SU-DHL-6 (cell line): ENCODE data around the gene PCDHGA7.
A peak's percentile ranks its signal among the peaks of the same experiment; 100 is the strongest.

Experiments used
- H2AFZ ChIP-seq: fragments of 200-600 bp; sonication (generic); 2 replicates; pipeline ENCODE4 v1.6.1; 2014; ENCODE audit warnings: low read depth, mild to moderate bottlenecking, moderate library complexity, mixed read lengths, antibody characterized with exemption, low read length; ENCODE audit not compliant: severe bottlenecking
- H3F3A ChIP-seq: fragments of 200-600 bp; shearing (Covaris generic); 2 replicates; pipeline ENCODE4 v1.6.0; 2016; ENCODE audit warnings: antibody characterized with exemption, mild to moderate bottlenecking; ENCODE audit not compliant: insufficient read depth
- H3K27ac ChIP-seq: fragments of 200-600 bp; sonication (generic); 2 replicates; pipeline ENCODE4 v1.5.1; 2016; ENCODE audit warnings: low read depth, mild to moderate bottlenecking, low read length, moderate library complexity, mixed read lengths
- H3K27me3 ChIP-seq: fragments of 200-600 bp; sonication (generic), shearing (Covaris generic); 2 replicates; pipeline ENCODE4 v1.6.0; 2014; ENCODE audit warnings: mild to moderate bottlenecking, low read length
- H3K36me3 ChIP-seq: fragments of 200-600 bp; sonication (generic); 2 replicates; pipeline ENCODE4 v1.6.1; 2014; ENCODE audit warnings: mild to moderate bottlenecking, low read length, mixed read lengths
- H3K4me2 ChIP-seq: fragments of 300-600, 200-600 bp; shearing (Covaris generic), sonication (generic); 2 replicates; pipeline ENCODE4 v1.6.0; 2014; ENCODE audit warnings: low read length, low read depth, mild to moderate bottlenecking; ENCODE audit not compliant: poor library complexity, severe bottlenecking
- H3K4me3 ChIP-seq: fragments of 200-600 bp; sonication (generic); 2 replicates; pipeline ENCODE4 v1.5.1; 2014; ENCODE audit warnings: antibody characterized with exemption, low read length, mild to moderate bottlenecking, mixed read lengths; ENCODE audit not compliant: insufficient read depth, poor library complexity, severe bottlenecking
- H3K79me2 ChIP-seq: fragments of 200-600 bp; sonication (generic); 2 replicates; pipeline ENCODE4 v1.6.1; 2014; ENCODE audit warnings: mild to moderate bottlenecking, low read length, moderate library complexity; ENCODE audit not compliant: insufficient read depth
- H3K9ac ChIP-seq: fragments of 200-600 bp; sonication (generic); 2 replicates; pipeline ENCODE4 v1.7.0; 2014; ENCODE audit warnings: mild to moderate bottlenecking, low read length
- H3K9me2 ChIP-seq: fragments of 200-600 bp; sonication (generic); replicated peaks from 2 replicates; pipeline ENCODE4 v1.6.1; 2014; ENCODE audit warnings: low read length; ENCODE audit not compliant: insufficient read depth
- H3K9me3 ChIP-seq: fragments of 200-600 bp; sonication (generic); 2 replicates; pipeline ENCODE4 v1.6.1; 2014; ENCODE audit warnings: low read length, mixed read lengths; ENCODE audit not compliant: insufficient read depth
- H4K20me1 ChIP-seq: fragments of 200-600 bp; sonication (generic); 2 replicates; pipeline ENCODE4 v1.6.1; 2014; ENCODE audit warnings: low read depth, mild to moderate bottlenecking, antibody characterized with exemption, low read length, moderate library complexity, mixed read lengths
- EZH2phosphoT487 ChIP-seq: fragments of 200-600 bp; sonication (generic), shearing (Covaris generic); conservative IDR thresholded peaks from 2 replicates; pipeline ENCODE4 v1.6.1; 2018; ENCODE audit warnings: mild to moderate bottlenecking, antibody characterized with exemption, low read length, moderate library complexity, mixed read lengths
- TF ChIP-seq, protein P1 (sequence below): fragments of 200-600 bp; sonication (generic); IDR thresholded peaks from one replicate; pipeline ENCODE4 v1.5.1; 2017; ENCODE audit warnings: antibody characterized with exemption, mild to moderate bottlenecking, low read length, moderate library complexity; ENCODE audit not compliant: insufficient read depth, poor library complexity, severe bottlenecking

The PCDHGA7 gene

DNA sequence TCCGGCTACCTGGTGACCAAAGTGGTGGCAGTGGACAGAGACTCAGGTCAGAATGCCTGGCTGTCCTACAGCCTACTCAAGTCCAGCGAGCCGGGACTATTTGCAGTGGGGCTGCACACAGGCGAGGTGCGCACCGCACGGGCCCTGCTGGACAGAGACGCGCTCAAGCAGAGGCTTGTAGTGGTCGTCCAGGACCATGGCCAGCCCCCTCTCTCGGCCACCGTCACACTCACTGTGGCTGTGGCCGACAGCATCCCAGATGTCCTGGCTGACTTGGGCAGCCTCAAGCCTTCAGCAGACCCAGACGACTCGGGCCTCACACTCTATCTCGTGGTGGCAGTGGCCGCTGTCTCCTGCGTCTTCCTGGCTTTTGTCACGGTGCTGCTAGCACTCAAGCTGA lies 25.6 kb upstream of the PCDHGA7 start:
- TF ChIP-seq, protein P1, sequence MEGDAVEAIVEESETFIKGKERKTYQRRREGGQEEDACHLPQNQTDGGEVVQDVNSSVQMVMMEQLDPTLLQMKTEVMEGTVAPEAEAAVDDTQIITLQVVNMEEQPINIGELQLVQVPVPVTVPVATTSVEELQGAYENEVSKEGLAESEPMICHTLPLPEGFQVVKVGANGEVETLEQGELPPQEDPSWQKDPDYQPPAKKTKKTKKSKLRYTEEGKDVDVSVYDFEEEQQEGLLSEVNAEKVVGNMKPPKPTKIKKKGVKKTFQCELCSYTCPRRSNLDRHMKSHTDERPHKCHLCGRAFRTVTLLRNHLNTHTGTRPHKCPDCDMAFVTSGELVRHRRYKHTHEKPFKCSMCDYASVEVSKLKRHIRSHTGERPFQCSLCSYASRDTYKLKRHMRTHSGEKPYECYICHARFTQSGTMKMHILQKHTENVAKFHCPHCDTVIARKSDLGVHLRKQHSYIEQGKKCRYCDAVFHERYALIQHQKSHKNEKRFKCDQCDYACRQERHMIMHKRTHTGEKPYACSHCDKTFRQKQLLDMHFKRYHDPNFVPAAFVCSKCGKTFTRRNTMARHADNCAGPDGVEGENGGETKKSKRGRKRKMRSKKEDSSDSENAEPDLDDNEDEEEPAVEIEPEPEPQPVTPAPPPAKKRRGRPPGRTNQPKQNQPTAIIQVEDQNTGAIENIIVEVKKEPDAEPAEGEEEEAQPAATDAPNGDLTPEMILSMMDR = no peak
- no peak for TF ChIP-seq EZH2phosphoT487
- no peaks in the 10 kb centered on the region; the same call in 1 of the 2 replicates for H3K36me3 ChIP-seq
- no peaks in the 10 kb centered on the region for H3K9me2 ChIP-seq
- no peak overlapping the region for H2AFZ ChIP-seq
- H3K27ac ChIP-seq = no peak overlapping the region
- no peaks in the 10 kb centered on the region for H3K27me3 ChIP-seq
- peaks cover 11% of the 10 kb centered on the region; the same call in 1 of the 2 replicates for H3K9me3 ChIP-seq
- no peaks in the 10 kb centered on the region for H3K79me2 ChIP-seq
- no peak overlapping the region for H3K9ac ChIP-seq
- H3K4me2 ChIP-seq = no peak overlapping the region
- H3K4me3 ChIP-seq = no peak overlapping the region
- H4K20me1 ChIP-seq = no peaks in the 10 kb centered on the region
- H3F3A ChIP-seq = 0 out of 2 replicates have a peak, but pooled peaks cover 5% of the 10 kb centered on the region

DNA sequence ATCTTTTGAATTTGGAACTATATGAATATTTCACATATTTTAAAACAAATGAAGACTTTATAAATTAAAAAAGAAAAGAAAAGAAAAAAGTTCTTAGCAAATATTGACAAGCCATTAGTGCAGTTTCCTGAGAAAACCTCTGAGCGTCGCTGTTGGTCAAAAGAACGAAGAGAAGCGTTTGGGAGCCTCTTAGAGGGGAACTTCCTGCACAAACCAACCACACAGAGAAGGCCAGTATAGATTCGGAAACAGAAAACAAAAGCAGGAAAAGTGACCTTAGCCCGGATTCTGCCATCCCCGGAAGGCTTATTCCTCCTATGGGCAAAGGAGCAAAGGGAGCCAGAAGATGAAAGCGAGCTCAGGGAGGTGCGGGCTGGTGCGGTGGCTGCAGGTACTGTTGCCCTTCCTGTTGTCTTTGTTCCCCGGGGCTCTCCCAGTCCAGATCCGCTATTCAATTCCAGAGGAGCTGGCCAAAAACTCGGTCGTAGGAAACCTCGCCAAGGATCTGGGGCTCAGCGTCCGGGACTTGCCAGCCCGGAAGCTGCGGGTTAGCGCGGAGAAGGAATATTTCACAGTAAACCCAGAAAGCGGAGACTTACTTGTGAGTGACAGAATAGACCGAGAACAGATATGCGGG lies 22.6 kb upstream of the PCDHGA7 start, which contains the start of gene PCDHGB2:
Gene PCDHGB2 (plus strand): TSS at position 205 of the 637 bp plus-strand sequence. CDS start 142 bp downstream, at position 347.
- Histone ChIP-seq H3K79me2 (no peaks in the 10 kb centered on the region), H3K9ac (peak within 1 kb of the TSS; percentile 58), H3K27ac (0 out of 2 replicates have a peak within 1 kb of the TSS, but pooled peaks have one; percentile 17), H3K4me2 (peak within 1 kb of the TSS; percentile 58), H3K27me3 (no peaks in the 10 kb centered on the region), H2AFZ (peak within 1 kb of the TSS; percentile 89), H3K9me2 (no peaks in the 10 kb centered on the region), H3K36me3 (peaks cover 10% of the 10 kb centered on the region; the same call in 1 of the 2 replicates), H4K20me1 (no peaks in the 10 kb centered on the region), H3K4me3 (peak within 1 kb of the TSS; percentile 65), H3K9me3 (peaks cover 27% of the 10 kb centered on the region; the same call in 1 of the 2 replicates), H3F3A (peaks cover 4% of the 10 kb centered on the region; the same call in 1 of the 2 replicates)
- no peak for TF ChIP-seq EZH2phosphoT487
- TF ChIP-seq, protein P1 = peak; percentile 76

DNA sequence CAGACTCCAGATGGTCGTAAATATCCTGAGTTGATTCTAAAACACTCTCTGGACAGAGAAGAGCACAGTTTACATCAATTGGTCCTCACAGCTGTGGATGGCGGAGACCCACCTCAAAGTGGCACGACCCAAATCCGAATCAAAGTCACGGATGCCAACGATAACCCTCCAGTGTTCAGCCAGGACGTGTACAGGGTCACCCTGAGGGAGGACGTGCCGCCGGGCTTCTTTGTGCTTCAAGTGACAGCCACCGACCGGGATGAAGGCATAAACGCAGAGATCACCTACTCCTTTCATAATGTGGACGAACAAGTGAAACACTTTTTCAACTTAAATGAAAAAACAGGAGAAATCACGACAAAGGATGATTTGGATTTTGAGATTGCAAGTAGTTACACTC lies 21.9 kb upstream of the PCDHGA7 start:
- Histone ChIP-seq H3K9ac (no peak overlapping the region), H3K27me3 (no peaks in the 10 kb centered on the region), H3K9me2 (no peaks in the 10 kb centered on the region), H3K27ac (no peak overlapping the region), H3K79me2 (no peaks in the 10 kb centered on the region), H3F3A (peaks cover 4% of the 10 kb centered on the region; the same call in 1 of the 2 replicates), H4K20me1 (no peaks in the 10 kb centered on the region), H3K4me2 (peak overlapping the region; percentile 58), H2AFZ (no peak overlapping the region), H3K9me3 (peaks cover 32% of the 10 kb centered on the region; the same call in 1 of the 2 replicates), H3K4me3 (peak overlapping the region; percentile 65), H3K36me3 (peaks cover 10% of the 10 kb centered on the region; the same call in 1 of the 2 replicates)
- TF ChIP-seq, protein P1 = no peak
- TF ChIP-seq EZH2phosphoT487 = no peak
